GM19463 (cell line): ENCODE results near the gene GRIK1.
"Not testable (repeated sequence)": the region's sequence is repeated elsewhere in the genome, so short reads cannot be mapped to it uniquely, and the experiment has no call there.

Experiments used
- ATAC-seq: cut with Tn5 transposase; IDR thresholded peaks from one replicate; pipeline ENCODE4 v1.9.1; 2021; ENCODE audit warnings: mild to moderate bottlenecking, moderate library complexity; ENCODE audit not compliant: unreplicated experiment

Gene GRIK1

GRCh38 chr21:29621525-29621924, 318.3 kb downstream of the GRIK1 start:
- ATAC-seq, result no peak

- no peak for ATAC-seq
Observed at GRCh38 chr21:29616209-29616751, 323.5 kb downstream of the GRIK1 start.

DNA sequence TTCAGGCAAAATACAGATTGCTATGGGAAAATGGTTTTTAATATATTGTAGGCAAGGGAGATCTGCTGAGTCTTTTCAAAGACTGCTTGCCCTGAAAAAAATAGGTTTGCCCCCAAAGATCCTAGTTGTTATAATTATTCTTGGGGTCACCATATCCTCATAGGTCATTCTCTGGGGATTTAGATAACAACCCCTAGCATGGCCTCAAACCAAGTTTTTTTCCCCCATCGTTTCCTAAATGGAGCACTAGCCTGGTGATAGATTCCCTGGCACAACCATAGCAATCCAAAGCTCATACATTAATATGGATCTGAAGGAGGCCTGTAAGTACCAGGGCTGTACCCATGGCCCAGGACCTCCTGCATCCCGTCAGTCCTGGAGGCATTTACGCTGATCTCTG, 325.9 kb downstream of the GRIK1 start:
- no peak for ATAC-seq

DNA sequence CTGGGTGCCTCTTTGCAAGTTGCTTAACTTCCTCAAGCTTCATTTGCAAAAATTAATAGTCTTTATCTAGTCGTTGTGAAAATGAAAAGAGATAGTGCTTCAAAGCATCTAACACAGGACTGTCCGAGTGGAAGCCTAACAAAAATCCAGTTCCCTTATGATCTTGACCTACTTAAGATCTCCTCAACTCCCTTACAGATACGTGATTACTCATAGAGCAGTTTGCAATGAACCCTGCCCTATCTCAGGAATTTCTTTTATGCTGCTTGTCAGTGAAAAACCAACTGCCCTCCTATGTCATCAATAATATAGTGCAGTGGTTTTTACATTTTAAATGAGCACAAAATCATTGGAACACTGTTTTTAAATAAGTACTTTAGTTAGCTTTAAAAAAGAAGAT, 326.8 kb downstream of the GRIK1 start:
- ATAC-seq, result no peak

GRCh38 chr21:29610779-29611360, 328.9 kb downstream of the GRIK1 start:
- no peak for ATAC-seq

DNA sequence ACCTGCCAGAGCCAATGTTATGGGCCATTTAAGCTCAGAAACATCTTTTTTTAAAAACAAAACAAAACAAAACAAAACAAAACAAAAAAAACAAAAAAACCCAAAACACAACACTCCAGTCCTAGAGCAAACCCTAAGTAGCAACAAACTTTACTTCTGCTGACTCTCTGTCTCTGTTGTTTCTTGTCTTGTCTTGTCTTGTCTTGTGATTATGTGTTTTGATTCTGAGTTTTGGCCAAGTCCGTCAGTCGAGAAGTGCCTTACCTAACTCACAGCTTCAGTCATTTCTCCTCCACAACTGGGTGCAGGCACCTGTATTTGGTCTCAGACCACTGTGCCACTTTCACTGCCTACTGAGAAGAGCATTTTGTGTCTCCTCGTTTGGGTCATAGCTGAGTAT, 333.2 kb downstream of the GRIK1 start:
- no peak for ATAC-seq

GRCh38 chr21:29605219-29605618, 334.6 kb downstream of the GRIK1 start:
- ATAC-seq, result not testable (repeated sequence)

GRCh38 chr21:29604076-29604475, 335.7 kb downstream of the GRIK1 start:
- no peak for ATAC-seq

DNA sequence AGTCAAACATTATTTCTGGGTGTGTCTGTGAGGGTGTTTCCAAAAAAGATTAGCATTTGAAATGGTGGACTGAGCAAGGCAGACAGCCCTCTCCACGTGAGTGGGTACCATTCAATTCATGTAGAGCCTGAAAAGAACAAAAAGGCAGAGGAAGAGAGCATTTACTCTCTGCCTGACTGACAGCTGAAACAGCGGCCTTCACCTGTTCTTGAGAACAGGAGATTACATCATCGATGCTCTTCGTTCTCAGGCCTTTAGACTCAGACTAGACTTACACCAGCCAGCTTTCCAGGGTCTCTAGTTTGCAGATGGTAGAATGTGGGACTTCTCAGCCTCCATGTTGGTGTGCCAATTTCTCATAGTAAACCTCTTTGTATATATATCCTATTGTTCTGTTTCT, 338.7 kb downstream of the GRIK1 start:
- no peak for ATAC-seq

DNA sequence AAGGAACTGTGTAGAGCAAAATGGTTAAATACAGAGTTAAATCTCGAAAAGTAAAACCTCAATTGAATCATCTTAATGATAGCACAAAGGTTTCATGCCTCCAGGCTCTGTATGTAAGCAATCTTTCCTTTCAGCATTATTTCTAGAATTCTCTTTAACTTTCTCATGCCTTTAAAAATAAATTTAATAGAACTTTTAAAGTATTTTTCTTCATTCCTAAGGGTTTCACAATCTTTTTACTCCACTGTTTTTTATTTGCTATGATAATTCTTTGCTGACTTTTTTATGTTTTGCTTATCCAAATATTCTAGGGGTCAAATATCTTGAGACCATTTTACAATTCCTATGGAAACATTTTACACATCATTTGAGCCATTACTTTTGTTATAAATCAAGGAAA, 353.1 kb downstream of the GRIK1 start:
- no peak for ATAC-seq

GRCh38 chr21:29585462-29585861, 354.3 kb downstream of the GRIK1 start:
- ATAC-seq, result no peak

DNA sequence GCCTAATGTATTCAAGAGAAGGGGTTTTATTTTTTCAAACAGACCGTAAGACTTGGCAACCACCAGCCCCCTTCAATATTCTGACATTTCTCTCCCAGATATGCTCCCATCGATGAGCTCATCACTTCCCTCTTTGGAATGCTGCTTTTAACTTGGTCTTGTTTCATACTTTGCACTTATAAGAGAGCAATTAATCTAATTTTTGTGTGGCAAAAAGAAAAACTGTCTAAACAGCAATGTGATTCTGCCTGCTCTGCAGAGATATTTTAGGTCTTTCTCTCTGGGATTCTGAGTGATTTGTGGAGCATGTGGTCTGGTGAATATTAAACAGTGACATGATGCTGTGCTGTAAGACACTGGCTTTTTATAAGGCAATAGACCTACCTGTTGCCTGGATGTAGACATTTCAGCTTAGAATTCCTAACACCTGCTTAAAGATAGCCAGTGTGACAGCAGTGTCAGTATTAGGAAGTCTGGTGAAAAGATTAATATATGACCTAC, 356.3 kb downstream of the GRIK1 start:
- ATAC-seq, result no peak

DNA sequence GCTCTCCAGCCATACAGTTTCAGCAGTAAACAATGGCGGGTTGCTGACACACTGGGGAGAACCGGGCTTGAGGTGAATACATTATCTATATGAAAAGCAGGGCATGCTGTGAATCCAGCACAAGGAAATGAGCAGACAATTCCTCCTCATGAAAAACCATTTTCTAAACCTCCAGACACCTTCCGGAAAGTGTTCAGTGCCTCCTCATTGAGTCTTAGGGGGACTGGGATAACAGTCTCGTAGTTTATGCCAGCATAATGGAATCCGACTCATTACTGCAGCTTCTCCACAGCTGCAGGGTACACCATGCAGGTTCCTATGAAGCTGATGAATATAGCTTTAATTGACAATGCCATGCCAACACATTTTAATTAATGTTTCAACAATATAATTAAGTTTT, 356.9 kb downstream of the GRIK1 start:
- ATAC-seq, result no peak

DNA sequence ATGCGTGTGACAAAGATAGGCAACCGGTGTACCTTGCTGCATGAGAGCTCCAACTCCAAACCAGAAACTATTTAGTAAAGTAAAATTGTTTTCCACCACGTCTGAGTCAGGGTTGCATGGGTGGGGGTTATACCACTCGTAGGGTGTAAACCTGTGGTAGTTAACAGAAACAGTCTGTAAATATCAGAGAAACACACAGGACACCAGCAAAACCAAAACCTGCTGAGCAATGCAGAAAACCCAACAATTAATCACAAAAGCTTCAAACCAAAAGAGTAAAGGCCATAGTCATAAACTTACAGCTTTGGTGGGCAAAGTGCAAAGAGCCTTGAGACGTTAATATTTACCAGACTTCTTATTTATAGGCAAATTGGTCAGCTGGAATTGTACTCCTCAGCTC, 358.4 kb downstream of the GRIK1 start:
- ATAC-seq, result no peak

GRCh38 chr21:29580732-29581285, 359.0 kb downstream of the GRIK1 start:
- ATAC-seq, result no peak

DNA sequence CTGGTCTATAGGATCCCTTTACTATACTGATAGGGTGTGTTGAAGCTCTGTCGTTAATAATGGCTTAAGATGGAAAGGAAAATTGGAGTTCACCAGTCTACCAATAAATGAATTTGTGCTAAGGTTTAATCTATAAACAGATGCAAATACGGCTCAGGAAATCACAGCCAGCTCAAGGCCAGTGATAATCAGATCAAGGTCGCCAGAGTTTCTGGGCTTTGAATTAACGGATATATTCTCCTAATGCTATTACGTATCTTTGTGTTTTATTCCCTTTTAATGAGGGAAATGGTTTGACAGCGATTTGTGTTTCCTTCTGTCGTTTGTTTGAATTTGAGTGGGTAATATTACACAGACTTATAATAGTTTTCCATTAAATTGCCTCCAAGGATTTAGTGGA, 361.5 kb downstream of the GRIK1 start:
- no peak for ATAC-seq

- no peak for ATAC-seq
Observed at GRCh38 chr21:29571949-29572348, 367.8 kb downstream of the GRIK1 start.

GRCh38 chr21:29568020-29568697, 371.6 kb downstream of the GRIK1 start:
- ATAC-seq, result no peak

DNA sequence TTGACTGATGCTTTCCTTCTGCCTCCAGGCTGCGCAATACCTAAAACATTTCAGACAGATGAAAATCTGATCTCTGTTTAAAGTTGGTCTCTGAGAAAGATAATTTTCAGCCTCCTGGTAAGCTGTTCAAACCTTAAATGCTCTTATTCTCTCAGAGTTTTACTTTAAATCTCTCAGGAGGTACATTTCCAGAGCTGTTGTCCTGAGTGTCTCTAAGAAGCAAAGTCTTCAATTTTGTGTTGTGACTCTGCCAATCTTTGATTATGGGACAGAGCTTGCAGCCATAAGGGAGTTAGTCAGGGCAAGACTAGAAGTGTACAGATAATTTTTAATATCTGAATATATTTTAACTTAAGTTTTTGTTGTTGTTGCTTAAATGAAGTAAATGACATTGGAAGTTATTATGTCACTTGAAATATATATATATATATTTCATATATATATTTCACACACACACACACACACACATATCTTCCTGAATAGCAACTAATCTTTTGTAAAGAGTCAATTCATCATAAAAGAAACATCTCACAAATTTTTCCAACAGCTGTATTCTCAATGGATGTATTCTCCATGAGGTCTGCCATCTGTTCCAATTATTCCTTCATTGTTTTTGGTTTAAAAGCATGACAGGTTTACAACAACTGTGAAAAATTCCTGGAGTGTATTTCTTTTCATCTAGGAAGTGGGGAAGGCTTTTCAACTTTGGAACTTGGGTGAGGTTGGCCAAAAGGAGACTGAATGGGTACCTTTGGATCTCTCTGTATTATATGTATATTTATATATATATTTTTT, 381.7 kb downstream of the GRIK1 start:
- ATAC-seq, result no peak

GRCh38 chr21:29557200-29557599, 382.6 kb downstream of the GRIK1 start:
- ATAC-seq, result no peak

DNA sequence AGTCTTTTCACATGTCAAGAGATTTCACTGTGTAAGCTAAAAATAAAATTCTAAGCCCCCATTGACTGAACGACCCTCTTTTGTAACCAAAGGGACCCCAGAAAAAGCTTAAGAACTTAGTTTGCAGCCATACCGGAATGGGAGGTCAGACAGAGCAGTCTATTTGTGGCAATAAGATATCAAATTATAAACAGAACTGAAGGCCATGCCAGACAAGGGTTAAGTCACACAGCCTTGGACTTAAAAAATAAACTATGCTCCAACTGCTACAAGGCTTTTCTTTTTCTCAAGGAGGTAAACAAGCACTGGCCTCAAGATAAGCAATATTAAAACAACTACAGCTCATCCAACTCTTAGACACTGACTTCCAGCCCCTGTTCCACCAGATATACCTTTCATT, 384.2 kb downstream of the GRIK1 start:
- no peak for ATAC-seq
